Measurements from ENCODE around the gene NDFIP1.
"Not testable (repeated sequence)": the region's sequence is repeated elsewhere in the genome, so short reads cannot be mapped to it uniquely, and the experiment has no call there.

The NDFIP1 gene, protein sequence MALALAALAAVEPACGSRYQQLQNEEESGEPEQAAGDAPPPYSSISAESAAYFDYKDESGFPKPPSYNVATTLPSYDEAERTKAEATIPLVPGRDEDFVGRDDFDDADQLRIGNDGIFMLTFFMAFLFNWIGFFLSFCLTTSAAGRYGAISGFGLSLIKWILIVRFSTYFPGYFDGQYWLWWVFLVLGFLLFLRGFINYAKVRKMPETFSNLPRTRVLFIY

DNA sequence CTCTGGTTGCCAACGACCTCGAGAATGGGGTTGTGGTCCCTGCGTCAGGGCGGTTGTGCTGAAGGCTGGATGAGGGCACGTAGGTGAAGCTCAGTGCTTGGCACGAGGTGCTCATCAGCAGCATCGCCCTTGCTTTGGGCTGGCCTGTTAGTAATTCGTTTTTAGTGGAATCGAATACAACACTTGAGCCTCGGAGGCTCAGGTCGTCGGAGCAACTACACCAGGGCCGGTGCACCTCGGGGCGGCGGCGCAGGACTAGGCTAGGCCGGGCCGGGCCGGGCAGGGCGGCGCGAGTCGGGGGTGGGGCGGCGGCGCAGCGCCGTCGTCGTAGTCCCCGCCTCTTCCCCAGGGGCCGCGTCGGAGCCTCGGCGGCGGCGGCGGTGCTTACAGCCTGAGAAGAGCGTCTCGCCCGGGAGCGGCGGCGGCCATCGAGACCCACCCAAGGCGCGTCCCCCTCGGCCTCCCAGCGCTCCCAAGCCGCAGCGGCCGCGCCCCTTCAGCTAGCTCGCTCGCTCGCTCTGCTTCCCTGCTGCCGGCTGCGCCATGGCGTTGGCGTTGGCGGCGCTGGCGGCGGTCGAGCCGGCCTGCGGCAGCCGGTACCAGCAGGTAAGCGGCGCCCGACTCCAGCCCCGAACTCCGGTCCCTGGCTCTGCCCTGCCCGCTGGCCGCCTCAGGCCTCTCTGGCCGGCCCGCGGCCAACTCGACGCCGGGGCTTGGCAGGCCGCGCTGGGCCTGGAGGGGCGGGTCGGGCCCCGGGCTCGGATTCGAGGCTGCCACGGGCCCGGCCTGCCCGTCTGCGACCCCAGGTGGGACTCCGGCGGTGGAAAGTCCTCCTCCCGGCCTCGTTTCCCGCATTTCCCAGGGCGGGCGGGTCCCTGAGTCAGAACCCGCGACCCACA lies at the start of gene NDFIP1:
NDFIP1 (plus strand) TSS at position 348 of the 899 bp plus-strand sequence; CDS start at position 544, 196 bp downstream.
- DNase-seq (ENCODE audit: low read depth in 2 of 2): peak; percentile 67 to 83

DNA sequence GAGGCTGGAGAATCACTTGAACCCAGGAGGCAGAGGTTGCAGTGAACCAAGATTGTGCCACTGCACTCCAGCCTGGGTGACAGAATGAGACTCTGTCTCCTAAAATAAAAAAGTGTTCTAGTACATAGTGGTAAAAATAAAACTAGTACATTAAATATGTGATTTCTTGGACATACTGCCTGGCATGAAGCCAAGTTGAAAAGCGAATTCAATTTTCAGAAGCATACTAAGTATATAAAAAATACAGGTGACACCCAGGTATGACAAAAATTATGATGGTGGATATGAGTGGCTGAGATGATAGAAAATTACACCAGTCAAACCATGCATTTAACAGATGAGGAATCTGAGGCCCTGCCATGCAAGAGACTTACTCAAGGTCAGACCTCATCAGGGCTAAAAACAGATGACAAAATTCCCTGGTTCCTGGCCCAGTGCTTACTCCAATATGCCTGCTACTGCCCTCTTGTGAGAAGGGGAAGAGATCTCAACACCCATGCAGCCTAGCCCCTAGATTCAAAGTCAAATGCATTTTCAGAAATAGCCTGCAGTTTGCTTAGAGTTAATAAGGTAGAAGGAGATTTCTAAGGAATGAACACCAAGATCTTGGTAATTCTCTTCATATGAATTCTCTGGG lies 49.2 kb upstream of the NDFIP1 start:
- no peak for DNase-seq (ENCODE audit: low read depth in 2 of 2)

DNA sequence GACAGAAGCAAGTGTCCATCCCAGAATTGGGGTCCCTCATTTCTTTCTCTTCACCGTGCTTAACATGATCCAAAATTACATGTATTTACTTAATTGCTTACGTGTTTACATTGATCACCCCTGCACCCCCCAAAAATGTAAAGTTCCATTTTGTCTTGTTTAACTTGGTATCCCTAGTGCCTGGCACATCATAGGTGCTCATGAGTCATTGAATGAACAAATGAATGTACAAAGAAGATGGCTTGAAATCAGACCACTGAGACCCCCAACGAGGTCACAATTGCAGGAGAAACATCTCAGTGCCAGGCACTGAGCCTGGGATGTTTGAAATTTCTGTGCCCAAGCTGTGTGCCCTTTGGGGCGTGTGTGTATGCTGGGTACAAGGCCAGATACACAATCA lies 45.2 kb upstream of the NDFIP1 start:
- no peak for DNase-seq (ENCODE audit: low read depth in 2 of 2)

DNA sequence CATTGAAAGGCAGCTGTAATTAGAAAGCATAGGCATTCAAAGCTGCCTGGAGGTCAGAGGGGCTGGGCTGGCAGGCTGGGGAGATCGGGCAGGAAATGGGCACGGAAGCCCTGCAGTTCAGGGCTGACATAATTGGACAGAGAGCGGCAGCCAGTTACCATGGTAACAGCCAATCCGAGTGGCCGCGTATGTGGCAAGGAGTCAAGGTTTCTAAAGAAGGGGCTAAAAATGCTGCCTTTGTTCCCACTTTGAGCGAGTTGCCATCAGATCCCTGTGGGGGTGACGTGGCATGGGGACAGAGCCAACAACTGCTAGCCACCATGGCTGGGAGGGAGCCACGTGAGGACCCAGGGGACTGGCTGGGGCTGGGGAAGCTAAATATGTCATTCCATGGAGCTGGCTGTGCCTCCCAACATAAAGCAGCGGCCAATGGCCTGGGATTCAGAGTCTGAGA lies 44.7 kb upstream of the NDFIP1 start:
- DNase-seq (ENCODE audit: low read depth in 2 of 2): no peak

DNA sequence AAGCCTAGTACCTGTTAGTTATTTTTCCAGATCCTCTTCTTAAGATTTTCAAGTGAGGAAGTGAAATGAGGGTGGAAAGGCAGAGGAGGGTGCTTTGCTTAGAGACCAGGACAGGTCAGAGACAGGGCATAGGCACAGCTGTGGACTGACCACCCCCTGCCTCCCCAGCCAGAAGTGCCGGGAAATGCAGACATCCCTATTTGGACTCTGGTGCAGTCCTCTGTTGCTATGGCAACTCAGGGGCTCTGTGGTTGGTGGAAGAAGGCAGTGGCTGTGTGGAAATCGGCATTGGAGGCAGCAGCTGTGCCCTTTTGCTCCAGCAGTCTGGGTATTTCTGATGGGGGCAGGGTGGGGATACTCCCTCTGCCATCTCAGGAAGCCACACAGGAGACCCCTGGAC lies 43.3 kb upstream of the NDFIP1 start:
- no peak for DNase-seq (ENCODE audit: low read depth in 2 of 2)

DNA sequence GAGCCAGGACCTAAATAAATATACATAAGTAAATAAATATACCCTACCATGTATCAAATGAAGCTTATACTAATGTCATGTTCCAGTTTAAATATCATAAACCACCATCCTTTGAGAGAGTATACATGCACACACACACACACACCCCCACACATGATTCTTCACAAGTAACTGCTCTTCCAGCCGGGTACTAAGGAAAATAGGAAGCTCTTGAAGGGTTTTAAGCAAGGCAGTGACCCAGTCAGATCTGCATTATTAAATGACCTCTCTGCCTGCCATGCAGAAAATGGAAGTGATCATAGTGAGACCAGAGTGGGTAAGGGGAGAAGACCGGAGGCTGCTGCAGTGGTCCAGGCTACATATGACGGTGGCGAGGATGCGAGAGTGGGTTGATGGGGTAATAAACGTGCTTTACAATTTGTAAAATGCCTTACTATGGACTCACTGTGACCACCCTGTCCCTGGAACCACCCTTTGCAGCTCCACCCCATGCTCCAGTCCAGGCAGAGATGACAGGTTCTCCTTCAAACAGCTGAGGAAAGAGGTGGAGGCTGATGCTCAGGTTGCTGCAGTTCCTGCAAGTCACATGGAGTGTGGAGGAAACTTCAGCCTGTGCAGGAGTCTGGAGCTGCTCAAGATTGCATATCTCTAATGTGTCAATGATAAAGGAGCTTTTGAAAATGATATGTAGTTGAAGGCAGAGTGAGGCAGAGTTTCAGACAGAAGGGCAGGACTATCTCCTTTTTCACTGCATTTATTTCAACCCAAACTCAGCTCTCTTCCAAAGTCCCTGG lies 38.8 kb upstream of the NDFIP1 start:
- DNase-seq (ENCODE audit: low read depth in 2 of 2): no peak

DNA sequence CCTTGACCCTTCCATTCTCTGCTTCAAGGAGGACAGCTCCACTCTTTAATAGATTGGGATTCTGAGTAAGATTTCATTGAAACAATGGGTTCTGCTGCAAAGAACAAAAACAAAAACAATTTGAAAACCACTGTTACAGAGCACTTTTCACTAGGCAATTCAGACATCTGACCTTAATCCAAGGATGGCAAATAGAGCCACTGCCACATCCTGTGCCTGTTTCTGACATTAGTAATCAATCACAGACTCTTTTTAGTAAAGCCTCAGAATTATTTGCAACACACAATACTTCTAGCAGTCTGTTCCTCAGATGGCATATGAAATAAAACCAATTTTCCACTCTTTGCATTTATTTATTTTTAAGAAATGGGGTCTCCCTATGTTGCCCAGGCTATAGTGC lies 37.8 kb upstream of the NDFIP1 start:
- DNase-seq (ENCODE audit: low read depth in 2 of 2): no peak

DNA sequence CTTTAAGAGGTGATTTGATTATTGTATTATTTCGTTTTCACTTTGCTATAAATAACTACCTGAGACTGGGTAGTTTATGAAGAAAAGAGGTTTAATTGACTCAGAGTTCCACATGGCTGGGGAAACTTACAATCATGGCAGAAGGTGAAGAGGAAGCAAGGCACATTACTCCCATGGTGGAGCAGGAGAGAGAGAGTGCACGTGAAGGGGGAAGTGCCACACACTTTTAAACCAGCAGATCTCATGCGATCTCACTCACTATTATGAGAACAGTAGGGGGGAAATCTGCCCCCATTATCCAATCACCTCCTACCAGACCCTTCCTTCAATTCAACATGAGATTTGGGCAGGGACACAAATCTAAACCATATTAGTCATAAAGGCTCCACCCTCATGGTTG lies 36.1 kb upstream of the NDFIP1 start:
- no peak for DNase-seq (ENCODE audit: low read depth in 2 of 2)

DNA sequence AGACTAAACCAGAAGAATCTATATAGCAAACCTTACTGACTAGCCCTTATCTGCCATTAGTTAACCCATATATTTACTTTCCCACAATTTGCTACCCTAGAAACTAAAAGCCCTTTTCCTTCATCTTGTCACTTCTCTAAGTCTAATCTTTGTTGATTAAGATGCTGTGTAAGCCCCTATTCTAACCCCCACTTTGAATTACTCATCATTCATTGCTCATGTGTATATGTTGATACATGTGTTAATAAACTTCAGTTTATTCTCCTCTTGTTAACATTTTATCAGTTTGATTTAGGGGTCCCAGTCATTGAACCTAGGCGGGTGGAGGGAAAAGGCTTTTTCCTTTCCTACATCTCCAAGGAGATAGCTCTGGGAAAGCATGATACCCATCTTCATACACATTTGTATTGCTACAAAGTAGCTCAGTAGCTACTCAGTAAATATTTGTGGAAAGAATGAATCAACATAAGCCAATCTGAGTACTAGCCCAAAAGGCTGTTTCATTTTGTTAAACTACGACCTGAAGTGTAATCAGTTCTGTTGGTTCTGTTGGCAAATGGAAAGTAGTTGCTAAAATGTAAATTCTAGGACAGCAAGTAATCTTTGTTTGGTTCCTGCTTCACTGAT lies 35.1 kb upstream of the NDFIP1 start:
- DNase-seq (ENCODE audit: low read depth in 2 of 2): no peak

DNA sequence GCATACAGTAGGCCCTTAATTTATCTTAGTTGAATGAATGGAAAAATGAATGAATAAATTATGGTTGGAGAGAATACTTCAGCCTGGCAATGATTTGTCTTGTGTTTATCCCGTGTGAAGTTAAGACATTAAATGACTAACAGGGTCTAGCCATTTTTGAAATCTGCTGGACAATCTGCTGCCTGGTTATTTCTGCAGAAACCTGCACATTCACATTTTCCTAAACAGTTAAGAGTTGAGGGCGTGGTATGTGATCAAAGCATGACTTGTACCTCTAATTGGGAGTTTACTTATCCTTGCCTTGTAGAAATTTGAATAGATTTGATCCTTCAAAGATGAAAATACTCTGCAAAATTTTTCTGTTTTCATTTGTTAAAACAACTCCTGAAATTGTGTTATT lies 34.6 kb upstream of the NDFIP1 start:
- DNase-seq (ENCODE audit: low read depth in 2 of 2): no peak

DNA sequence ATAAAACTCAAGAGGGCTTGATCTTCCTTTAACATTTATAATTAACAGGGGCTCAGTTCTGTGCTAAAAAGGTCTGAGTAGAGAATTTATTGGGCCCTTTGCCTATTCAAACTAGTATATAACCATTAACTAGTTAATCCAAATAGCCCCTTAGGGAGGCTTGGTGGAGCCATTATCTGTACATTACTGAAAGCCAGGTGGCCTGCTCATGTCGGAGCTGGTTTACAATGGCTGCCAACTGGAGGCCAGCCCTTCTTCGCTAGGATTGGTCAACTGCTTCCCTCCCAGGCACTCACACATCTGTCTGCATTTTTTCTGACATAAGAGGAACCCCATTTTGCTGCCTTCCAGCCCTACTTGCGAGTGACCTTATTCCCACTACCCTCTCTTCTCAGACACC lies 30.4 kb upstream of the NDFIP1 start:
- no peak for DNase-seq (ENCODE audit: low read depth in 2 of 2)

DNA sequence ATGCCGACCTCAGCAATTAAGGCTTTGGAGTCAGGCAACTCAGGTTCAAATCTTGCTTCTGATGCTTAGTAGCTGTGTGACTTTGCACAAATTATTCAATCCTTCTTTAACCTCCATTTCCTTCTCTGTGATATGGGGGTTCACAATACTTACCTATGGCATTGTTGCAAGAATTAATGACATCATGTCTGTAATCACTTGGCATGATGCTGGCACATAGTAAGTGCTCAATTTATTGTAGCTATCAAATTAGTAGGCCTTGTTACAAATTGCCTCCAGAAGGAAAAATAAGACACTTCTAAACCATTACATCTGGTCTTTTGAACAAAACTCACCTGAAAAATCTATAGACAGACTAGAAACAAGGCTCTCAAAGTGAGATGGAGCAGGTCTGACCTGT lies 29.9 kb upstream of the NDFIP1 start:
- no peak for DNase-seq (ENCODE audit: low read depth in 2 of 2)

DNA sequence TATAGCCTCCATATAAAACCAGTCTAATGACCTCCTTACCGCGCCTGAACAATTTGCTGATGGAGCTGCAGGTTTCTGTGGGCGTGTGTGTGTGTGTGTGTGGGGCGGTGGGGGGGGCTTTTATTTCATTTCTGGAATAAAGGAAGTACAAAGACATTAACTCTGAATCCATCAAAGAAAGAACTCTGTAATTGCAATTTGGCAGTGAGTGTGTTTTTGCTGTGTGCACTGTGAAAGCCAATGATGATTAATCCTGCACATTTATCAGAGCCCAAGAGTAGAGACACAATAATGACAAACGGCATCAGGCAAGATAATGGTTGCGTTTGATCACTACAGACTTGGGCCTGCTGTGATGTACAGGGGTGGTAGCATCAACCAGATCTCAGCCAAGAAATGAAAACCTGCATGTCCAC lies 29.3 kb upstream of the NDFIP1 start:
- DNase-seq (ENCODE audit: low read depth in 2 of 2): no peak

DNA sequence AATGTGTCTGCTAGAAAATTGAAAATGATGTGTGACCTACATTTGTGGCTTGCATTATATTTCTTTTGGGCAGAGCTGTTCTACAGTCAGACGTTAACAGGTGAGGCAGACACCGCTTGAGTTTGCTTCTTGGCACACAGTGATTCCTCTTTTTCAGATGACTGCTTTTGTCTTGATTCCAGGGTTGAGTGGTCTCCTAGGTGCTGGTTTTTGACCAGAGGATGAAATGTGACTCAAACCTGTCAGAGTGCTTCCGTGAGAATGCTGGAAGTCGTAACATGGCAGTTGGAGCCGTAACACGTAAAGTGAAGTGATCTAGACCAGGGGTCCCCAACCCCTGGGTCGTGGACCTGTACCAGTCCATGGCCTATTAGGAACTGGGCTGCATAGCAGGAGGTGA lies 28.3 kb upstream of the NDFIP1 start:
- no peak for DNase-seq (ENCODE audit: low read depth in 2 of 2)

DNA sequence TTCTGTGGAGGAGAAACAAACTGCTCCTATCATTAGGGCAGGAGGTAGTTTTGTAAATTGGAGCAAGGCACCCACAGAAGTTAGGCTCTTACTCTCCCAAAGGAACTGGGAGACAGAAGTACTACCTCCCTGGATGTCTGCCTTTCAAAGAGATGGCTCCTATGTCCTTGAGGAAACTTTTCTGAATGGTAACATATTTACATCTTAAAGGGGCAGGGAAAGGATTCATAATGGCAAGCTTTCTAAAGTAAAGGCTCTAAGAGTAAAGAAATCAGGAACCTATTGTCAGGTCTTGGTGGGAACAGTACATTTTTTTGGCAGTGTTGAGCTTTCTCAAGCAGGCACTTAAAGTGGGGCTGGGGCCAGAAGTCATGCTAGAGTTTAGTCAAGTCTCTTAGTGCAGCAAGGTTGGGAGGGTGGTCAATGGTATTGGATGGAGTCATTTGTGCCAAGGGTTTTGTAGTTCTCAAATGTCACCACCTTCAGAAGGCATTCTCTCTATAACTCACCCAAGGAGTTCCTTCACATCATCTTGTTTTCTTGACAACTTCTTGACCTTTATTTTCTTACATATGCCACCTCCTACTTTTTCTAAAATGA lies 26.3 kb upstream of the NDFIP1 start:
- no peak for DNase-seq (ENCODE audit: low read depth in 2 of 2)

DNA sequence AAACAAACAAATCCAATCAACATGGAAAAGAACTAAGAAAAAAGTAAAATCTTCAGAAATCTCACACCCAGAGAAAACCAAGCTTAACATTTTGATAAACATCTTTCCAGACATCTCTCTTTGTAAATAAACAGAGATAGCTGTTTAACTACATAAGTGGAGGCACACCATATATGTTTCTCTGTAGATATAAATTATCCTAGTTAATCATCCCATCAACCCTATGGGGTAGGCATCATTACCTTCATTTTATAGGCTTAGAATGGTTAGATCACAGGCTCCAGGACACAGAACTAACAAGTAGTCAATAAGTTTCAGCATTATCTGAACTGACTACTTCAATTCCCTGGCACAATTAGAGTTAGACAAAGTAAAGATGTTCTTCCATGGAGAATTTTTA lies 22.4 kb upstream of the NDFIP1 start:
- DNase-seq (ENCODE audit: low read depth in 2 of 2): no peak

DNA sequence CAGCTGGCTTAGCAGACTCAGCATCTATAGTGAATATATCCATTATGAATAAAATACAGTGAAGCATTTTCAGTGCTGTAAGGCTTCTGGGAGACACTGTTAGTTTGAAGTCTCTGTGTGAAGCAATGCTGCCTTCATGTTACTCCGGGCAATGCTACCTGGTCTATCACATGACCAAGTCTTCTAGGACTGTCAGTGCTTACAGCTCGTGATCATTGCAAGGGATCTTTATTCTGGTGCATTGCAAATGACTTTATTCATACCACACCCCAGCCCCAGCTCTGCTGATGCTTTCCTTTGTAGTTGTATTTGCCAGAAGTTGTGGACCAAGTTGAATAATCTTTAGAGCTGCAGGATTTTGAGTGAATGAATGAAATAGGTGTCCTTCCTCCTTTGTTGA lies 21.9 kb upstream of the NDFIP1 start:
- DNase-seq (ENCODE audit: low read depth in 2 of 2): no peak

DNA sequence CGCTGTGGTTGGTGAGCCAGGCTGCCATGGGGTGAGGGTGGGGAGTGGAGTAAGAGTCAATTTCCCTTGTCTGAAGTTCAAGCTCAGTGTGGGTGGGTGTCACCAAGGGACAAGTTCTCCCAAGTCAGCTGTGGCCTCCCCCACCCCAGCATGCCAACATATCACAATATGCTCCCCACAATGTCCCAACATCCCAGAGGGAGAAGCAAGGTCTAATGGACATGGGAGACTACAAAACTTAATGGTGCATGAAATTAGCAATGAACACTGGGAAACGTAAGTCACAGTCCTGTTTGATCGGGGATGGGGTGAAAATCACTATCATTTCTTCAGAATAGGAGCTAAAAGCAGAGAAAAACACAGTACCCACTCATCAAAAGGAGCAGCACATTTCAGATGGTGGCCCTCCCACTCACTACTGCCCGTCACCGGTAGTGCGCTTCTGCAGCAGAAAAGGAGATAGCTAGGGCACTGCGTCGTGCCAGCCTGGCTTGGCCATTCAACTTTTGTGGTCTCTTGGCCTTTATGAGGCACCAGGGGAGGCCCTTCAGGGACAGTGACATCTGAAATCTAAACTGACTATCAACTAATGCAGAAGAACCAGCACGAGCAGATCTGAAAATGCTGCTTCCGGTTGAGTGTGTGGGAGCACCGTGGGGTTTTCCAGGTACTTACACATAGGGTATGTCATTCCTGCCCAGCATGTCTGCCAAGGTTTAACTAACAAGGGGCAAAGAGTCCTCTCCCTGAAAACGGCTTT lies 20.5 kb upstream of the NDFIP1 start:
- DNase-seq (ENCODE audit: low read depth in 2 of 2): peak; percentile 16 to 41

DNA sequence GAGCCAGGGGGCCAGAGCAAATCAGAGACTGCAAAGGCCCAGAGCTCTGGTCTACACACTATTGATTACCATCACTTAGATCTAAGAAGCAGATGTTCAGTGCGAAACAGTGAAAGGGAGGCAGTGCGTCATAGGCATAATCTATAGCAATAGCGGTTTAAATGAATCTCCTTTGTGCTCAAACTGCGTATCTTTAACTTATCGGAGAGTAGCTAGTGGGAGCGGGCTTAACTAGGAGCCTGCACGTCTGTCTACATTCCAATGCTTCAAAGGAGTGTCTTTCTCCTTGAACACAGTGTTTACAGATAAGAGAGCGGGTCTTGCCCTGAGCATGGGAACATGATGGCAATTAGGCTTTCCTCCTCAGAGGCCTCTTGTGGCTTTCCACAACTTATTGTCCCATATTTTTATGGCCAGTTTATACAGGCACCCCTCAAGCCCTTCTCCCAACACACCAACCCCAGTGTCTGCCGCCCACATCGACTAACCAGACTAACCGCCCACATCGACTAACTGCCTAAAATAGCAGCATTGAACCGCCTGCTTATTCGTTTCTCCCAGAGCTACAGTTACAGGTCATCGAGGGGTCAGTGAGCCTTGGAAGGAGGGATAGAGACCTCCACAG lies 19.6 kb upstream of the NDFIP1 start:
- DNase-seq (ENCODE audit: low read depth in 2 of 2): not testable (repeated sequence)

DNA sequence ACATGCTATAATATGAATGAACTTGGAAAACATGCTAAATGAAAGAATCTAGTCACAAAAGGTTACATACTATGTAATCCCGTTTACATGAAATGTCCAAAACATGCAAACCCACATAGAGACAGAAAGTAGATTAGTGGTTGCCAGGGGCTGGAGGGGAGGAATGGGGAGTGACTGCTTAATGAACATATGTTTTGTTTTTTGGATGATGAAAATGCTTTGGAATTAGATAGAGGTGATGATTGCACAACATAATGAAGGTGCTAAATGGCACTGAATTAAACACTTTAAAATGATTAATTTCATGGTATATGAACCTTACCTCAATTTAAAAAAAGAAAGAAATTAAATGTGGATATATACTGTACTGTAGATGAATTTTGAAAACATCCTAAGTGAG lies 17.6 kb upstream of the NDFIP1 start:
- DNase-seq (ENCODE audit: low read depth in 2 of 2): no peak
